ENCODE measurements around the gene FGF1.
"Not testable (repeated sequence)": the region's sequence is repeated elsewhere in the genome, so short reads cannot be mapped to it uniquely, and the experiment has no call there.

The FGF1 gene

DNA sequence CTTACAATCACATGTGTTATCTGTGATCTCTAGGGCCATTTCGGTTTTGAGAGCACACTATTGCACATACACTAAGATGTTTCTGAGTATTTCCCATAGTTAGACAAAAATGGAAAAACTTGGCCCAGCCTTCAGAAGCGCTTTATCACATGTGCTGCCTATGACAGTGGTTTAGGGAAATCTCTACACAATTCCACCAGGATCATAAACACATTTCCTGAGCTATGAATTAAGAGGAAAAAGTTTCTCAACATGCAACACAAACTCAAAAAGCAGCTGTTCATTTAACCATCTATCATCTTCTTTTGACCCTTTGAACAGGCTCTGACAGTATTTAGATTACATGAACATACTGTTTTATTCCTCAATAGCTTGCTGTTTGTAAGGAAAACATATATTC is 15.1 kb downstream of the FGF1 start:
- DNase-seq (ENCODE audit: low spot score): no peak

GRCh38 chr5:142669477-142669876 is 16.4 kb downstream of the FGF1 start:
- DNase-seq (ENCODE audit: low spot score): no peak

- DNase-seq (ENCODE audit: low spot score): no peak
Measured at GRCh38 chr5:142668336-142668735, 17.6 kb downstream of the FGF1 start.

DNA sequence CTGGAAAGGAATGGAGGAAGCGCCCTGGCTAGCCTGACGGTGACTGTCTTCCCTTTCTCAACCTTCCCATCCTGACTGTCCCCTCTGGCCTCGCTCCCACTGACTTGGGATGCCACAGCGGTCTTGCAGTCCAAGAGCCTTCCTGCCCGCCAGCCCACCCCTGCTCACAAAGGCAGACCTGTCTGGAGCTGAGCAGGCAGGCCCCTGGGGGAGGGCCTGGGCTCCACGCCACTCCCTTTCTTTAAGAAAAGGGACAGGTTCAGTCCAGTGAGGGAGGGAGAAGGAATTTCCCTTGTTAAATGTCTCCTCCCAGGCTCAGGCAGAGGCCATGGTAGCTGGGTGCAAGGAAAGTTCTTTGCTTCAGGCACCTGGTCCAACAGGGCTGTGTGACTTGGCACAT is 18.1 kb downstream of the FGF1 start:
- no peak for DNase-seq (ENCODE audit: low spot score)

DNA sequence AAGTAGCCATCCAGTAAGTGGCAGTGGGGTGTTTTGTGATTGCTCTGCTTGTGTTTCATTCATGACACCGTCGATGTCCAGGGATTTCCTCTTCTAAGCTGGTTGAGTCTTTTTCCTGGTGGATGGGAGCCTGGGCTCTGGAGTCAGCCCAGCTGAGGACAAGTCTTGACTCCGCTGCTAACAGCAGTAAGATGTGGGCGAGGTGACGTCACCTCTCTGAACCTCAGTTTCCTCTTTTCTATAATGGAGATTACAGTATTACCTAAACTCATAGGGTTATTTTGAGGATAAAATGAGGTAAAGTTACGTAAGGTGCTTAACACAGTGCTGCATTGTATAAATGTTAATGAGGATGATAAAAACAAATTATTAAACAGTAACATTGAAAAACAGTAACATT is 21.3 kb downstream of the FGF1 start:
- no peak for DNase-seq (ENCODE audit: low spot score)

DNA sequence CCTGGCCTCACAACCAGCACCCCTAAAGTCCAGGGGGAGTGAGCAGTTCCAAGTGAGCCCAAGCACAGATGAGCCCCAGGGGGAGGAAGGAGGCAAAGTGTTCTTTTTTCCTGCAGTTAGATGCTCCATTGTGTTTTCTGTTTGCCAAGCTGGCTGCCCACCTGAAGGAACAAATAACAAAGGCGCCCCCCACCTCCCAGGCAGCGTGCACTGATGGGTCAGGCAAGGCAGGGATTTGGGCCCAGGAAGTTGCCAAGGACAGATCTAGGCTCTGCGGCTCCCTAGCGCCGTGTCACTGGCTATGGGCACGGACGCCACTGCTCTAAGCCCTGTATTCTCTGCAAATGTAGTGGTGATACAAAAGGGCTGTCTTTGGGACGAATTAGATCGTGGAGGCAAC is 21.8 kb downstream of the FGF1 start:
- no peak for DNase-seq (ENCODE audit: low spot score)

DNA sequence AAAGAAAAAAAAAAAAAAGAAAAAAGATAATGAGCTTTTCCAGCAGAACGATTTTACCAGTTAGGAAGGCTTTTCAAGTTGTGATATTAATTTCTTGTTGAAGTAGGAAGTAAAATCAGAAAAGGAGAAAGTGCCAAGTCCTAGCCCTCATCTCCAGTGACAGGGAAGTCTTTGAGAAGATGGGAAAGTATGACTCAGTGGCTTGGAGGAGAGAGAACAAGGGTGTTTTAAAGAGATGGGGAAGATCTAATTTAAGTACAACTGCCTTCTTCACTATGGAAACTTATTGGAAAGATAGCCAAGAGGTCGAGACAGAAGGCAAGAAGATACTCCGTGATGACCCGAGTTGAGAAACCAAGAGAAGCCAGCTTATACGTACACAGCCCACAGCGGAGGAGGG is 22.6 kb downstream of the FGF1 start:
- no peak for DNase-seq (ENCODE audit: low spot score)

DNA sequence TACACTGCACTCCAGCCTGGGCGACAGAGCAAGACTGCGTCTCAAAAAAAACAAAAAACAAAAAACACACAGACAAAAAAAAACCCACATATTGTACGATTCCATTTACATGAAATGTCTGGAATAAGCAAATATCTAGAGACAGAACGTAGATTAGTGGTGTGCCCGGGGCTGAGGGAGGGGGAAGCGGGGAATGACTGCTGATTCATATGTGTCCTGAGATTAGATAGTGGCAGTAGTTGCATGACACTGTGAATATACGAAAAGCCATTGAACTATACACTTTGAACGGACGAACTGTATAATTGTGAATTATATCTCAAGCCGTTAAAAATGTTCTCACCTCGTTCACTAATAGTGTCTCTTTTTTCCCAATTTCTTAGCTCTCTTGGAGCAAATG is 23.9 kb downstream of the FGF1 start:
- no peak for DNase-seq (ENCODE audit: low spot score)

DNA sequence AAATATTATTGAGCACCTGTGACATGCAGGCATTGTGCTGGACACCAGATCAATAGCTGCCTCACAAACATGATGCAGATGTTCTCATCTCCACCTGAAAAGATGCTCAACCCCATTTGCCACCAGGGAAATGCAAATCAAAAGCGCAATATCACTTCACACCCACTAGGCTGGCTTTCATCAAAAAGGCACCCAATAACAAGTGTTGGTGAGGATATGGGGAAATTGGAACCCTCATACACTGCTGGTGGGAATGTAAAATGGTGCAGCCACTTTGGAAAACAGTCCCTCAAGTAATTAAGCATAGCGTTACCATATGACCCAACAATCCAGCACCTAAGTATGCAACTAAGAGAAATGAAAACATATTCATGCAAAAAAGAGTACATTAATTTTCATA is 24.7 kb downstream of the FGF1 start:
- DNase-seq (ENCODE audit: low spot score): no peak

DNA sequence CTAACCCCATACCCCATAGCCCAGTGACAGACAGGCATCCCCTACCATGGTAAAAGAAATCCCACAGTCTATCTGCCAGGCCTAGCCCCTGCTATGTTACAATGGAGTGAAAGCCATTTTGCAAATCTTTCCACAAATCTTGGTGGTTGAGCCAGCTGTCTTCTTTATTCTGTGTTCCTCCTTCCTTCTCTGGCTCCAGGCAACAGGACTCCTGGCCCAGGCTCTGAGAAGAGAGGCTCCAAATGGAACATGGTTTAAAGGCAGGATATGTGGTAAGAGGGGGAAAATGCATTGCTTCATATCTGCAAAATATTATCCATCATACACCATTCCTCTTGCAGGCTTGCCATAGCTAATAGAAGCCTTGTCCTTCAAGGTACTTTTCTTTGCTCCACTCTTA is 25.2 kb downstream of the FGF1 start:
- DNase-seq (ENCODE audit: low spot score): no peak

- DNase-seq (ENCODE audit: low spot score): no peak
Measured at GRCh38 chr5:142660196-142660595, 25.7 kb downstream of the FGF1 start.

- DNase-seq (ENCODE audit: low spot score): peak; percentile 43
Measured at GRCh38 chr5:142659405-142659804, 26.5 kb downstream of the FGF1 start.

- DNase-seq (ENCODE audit: low spot score): no peak
Measured at GRCh38 chr5:142658278-142658677, 27.6 kb downstream of the FGF1 start.

DNA sequence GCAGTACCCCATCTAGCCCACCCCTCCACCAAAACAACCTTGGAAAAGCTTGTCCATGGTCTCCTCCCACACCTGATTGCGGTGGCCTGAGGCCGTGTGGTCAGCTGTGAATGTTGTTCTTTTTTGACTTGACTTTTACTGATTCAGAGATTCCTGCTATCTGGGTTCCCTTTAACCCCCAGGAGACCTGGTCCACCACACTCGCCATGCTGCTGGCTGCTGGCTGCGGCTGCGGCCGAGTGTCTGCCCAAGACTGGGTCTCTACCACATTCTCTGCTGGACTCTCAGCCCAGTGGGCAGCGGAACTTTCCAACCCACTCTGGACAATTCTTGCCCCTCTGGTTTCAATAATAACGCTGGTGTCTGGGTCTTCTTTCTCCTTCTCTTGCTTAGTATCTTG is 28.4 kb downstream of the FGF1 start:
- no peak for DNase-seq (ENCODE audit: low spot score)

GRCh38 chr5:142655339-142656267 is 30.3 kb downstream of the FGF1 start:
- peak; percentile 78 for DNase-seq (ENCODE audit: low spot score)

- no peak for DNase-seq (ENCODE audit: low spot score)
Measured at GRCh38 chr5:142654578-142655058, 31.3 kb downstream of the FGF1 start.

- DNase-seq (ENCODE audit: low spot score): no peak
Measured at GRCh38 chr5:142653321-142653720, 32.6 kb downstream of the FGF1 start.

- no peak for DNase-seq (ENCODE audit: low spot score)
Measured at GRCh38 chr5:142652563-142652962, 33.3 kb downstream of the FGF1 start.

DNA sequence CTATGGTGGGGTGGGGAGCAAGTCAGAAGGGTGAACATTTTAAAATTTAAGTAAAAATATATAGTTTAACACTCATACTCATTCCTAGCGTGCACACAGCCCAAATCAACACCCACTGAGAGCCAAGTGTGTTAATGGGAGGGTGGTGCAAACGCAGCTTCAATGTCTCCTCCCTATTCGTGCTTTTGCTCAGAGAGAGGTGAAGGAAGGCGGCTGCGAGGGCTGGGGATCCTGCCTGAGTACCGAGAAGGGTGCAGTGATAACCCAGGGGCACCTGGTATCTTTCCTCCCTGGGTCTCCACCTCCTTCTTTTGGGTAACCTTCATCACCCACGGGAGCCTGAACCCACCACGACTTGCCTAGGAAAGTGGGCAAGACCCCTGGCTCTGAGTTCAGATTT is 35.0 kb downstream of the FGF1 start:
- DNase-seq (ENCODE audit: low spot score): no peak

DNA sequence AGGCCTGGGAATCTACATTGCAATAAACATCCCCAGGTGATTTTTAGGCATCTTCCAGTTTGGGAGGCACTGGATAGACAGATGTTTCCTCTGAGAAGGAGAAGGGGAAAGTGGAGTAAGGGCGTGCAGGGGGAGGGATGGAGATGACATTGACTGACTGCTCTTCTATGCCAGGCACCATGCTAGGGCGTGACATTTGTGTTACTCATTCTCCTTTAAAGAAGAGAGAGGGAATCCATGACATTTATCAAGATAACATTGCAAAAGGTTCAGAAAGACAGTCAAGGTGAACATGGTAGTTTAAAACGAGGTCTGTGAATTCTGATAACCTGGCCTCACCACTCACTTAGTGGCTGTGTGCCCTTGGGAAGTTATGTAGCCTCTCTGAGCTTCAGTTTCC is 35.8 kb downstream of the FGF1 start:
- DNase-seq (ENCODE audit: low spot score): no peak

DNA sequence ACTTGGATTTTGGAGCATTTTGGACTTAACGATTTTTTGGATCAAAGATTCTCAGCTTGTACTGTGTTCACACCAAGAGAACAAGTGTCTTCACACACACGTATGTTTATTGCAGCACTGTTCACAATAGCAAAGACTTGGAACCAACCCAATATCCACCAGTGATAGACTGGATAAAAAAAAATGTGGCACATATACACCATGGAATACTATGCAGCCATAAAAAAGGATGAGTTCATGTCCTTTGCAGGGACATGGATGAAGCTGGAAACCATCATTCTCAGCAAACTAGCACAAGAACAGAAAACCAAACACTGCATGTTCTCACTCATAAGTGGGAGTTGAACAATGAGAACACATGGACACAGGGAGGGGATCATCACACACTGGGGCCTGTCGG is 37.8 kb downstream of the FGF1 start:
- DNase-seq (ENCODE audit: low spot score): not testable (repeated sequence)

DNA sequence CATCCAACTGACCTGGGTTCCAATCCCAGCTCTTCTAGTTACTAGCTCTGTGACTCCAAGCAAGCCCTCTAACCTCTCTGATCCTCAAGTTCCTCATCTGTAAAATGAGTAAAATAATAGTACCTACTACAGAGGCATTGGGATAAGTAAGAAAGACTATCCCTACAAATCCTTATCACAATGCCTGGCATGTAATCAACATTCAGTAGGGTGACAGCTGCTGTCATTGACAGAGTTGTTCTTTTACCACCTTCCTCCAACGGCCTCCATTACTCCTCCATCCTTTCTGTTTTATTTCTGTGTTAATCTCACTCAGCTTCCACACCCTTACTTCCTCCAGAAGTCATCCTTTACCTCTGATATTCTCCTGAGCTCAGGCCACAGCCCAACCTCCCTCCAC is 40.4 kb downstream of the FGF1 start:
- DNase-seq (ENCODE audit: low spot score): no peak

GRCh38 chr5:142644640-142645361 is 41.1 kb downstream of the FGF1 start:
- DNase-seq (ENCODE audit: low spot score): peak; percentile 92

All from SW480 (cell line).